IMR-90 (cell line): ENCODE measurements around the gene GALNT5. TPM values are rescaled to one million over a fixed set of nuclear protein-coding genes. Genes with fewer than 3 reads are reported as not detected.

ENCODE experiments used
- ATAC-seq: fragments of 200-7000 bp; cut with Tn5 transposase; 2 replicates; pipeline ENCODE4 v1.9.1; 2020; ENCODE audit warnings: low read depth, mild to moderate bottlenecking, moderate library complexity
- BruUV-seq: library from RNA; stranded (reverse); fragments of 400-500 nt; replicated peaks from 2 replicates; lab custom pipeline; 2021; lab: Mats Ljungman, UMichigan
- CTCF ChIA-PET: fragments of 300-600 bp; formaldehyde crosslinking; extraction: SDS; loops from one replicate; lab custom pipeline; 2021; ENCODE audit warnings: antibody characterized with exemption; lab: Yijun Ruan, JAX
- POLR2A ChIA-PET: fragments of 300-600 bp; sonication (Branson Sonifier 250); formaldehyde crosslinking; loops from one replicate; lab custom pipeline; 2022; ENCODE audit warnings: antibody characterized with exemption; ENCODE audit not compliant: unreplicated experiment; lab: Charles Lee
- DNase-seq: peaks from one replicate; pipeline ENCODE4 v3.0.0; 2013
- H2AFZ ChIP-seq: replicated peaks from 2 replicates; pipeline ENCODE3; 2013; ENCODE audit warnings: low read length, mild to moderate bottlenecking; ENCODE audit not compliant: poor library complexity
- H2AK5ac ChIP-seq: 2 replicates; pipeline ENCODE4 v1.6.1; 2013; ENCODE audit warnings: low read depth, low read length, inconsistent platforms
- H2AK9ac ChIP-seq: replicated peaks from 2 replicates; pipeline ENCODE3; 2013; ENCODE audit warnings: mild to moderate bottlenecking, low read depth, low read length, moderate library complexity; ENCODE audit not compliant: poor library complexity
- H2BK120ac ChIP-seq: 2 replicates; pipeline ENCODE4 v1.6.1; 2013; ENCODE audit warnings: low read depth, low read length, inconsistent platforms
- H2BK15ac ChIP-seq: 3 replicates; pipeline ENCODE4 v1.6.1; 2013; ENCODE audit warnings: low read depth, low read length, inconsistent platforms
- H2BK20ac ChIP-seq: 2 replicates; pipeline ENCODE4 v1.6.1; 2013; ENCODE audit warnings: low read depth, mild to moderate bottlenecking, inconsistent platforms, low read length, moderate library complexity
- H2BK5ac ChIP-seq: 2 replicates; pipeline ENCODE4 v1.6.1; 2013; ENCODE audit warnings: mild to moderate bottlenecking, low read depth, low read length, inconsistent platforms; ENCODE audit not compliant: poor library complexity, severe bottlenecking
- H3K14ac ChIP-seq: replicated peaks from 2 replicates; pipeline ENCODE4 v1.6.1; 2013; ENCODE audit warnings: low read depth, low read length, inconsistent platforms
- H3K18ac ChIP-seq: 2 replicates; pipeline ENCODE4 v1.6.1; 2013; ENCODE audit warnings: low read depth, low read length, control low read depth
- H3K23ac ChIP-seq: 2 replicates; pipeline ENCODE4 v1.6.1; 2013; ENCODE audit warnings: low read depth, low read length, inconsistent platforms
- H3K27ac ChIP-seq: 2 replicates; pipeline ENCODE4 v1.5.1; 2013; ENCODE audit warnings: mild to moderate bottlenecking, control low read depth, low read length; ENCODE audit not compliant: insufficient read depth
- H3K27me3 ChIP-seq: 2 replicates; pipeline ENCODE4 v1.6.1; 2013; ENCODE audit warnings: low read length; ENCODE audit not compliant: control insufficient read depth, insufficient read depth
- H3K36me3 ChIP-seq: 2 replicates; pipeline ENCODE4 v1.6.1; 2013; ENCODE audit warnings: low read length, mixed read lengths; ENCODE audit not compliant: control insufficient read depth, insufficient read depth
- H3K4ac ChIP-seq: 2 replicates; pipeline ENCODE4 v1.6.1; 2013; ENCODE audit warnings: low read depth, low read length, inconsistent platforms
- H3K4me1 ChIP-seq: 2 replicates; pipeline ENCODE4 v1.6.1; 2013; ENCODE audit warnings: low read length, mixed read lengths; ENCODE audit not compliant: control insufficient read depth, insufficient read depth
- H3K4me2 ChIP-seq: 2 replicates; pipeline ENCODE4 v1.6.1; 2013; ENCODE audit warnings: low read depth, mild to moderate bottlenecking, control low read depth, low read length, moderate library complexity
- H3K4me3 ChIP-seq: 2 replicates; pipeline ENCODE4 v1.5.1; 2013; ENCODE audit warnings: low read depth, mild to moderate bottlenecking, control low read depth, low read length, moderate library complexity; ENCODE audit not compliant: insufficient read depth
- H3K56ac ChIP-seq: 2 replicates; pipeline ENCODE4 v1.6.1; 2013; ENCODE audit warnings: low read length, inconsistent platforms; ENCODE audit not compliant: insufficient read depth; ENCODE audit errors: extremely low read depth
- H3K79me1 ChIP-seq, 2 experiments: 2 replicates each; pipeline ENCODE4 v1.6.1; 2013; ENCODE audit warnings: low read length in 2 of 2, inconsistent platforms in 1 of 2, low read depth in 1 of 2
- H3K9ac ChIP-seq: 2 replicates; pipeline ENCODE4 v1.6.1; 2013; ENCODE audit warnings: low read depth, low read length, control low read depth
- H3K9me1 ChIP-seq: 2 replicates; pipeline ENCODE4 v1.6.1; 2013; ENCODE audit warnings: low read length, inconsistent platforms; ENCODE audit not compliant: insufficient read depth
- H3K9me3 ChIP-seq: 2 replicates; pipeline ENCODE4 v1.6.1; 2013; ENCODE audit warnings: low read length; ENCODE audit not compliant: control insufficient read depth, insufficient read depth
- H4K20me1 ChIP-seq: 2 replicates; pipeline ENCODE4 v1.6.1; 2013; ENCODE audit warnings: low read length, inconsistent platforms; ENCODE audit not compliant: insufficient read depth
- H4K5ac ChIP-seq: 2 replicates; pipeline ENCODE4 v1.6.1; 2013; ENCODE audit warnings: mild to moderate bottlenecking, low read depth, low read length, control low read depth
- H4K8ac ChIP-seq, 2 experiments: 2 replicates each; pipeline ENCODE4 v1.6.1; 2013; ENCODE audit warnings: low read depth in 2 of 2, low read length in 2 of 2, control low read depth in 1 of 2, inconsistent platforms in 1 of 2
- H4K91ac ChIP-seq: 2 replicates; pipeline ENCODE4 v1.6.1; 2013; ENCODE audit warnings: low read depth, low read length, inconsistent platforms; ENCODE audit not compliant: insufficient read depth
- CTCF ChIP-seq: conservative IDR thresholded peaks from 2 replicates; pipeline ENCODE4 v1.5.1; 2012; ENCODE audit warnings: mild to moderate bottlenecking, low read depth, low read length, improper control_type of control experiment
- WGBS, 2 experiments: methylation state at CpG; one replicate each; pipeline versions ENCODE4 v1.1.5 to v1.1.7; 2013; ENCODE audit warnings: missing lambda C conversion rate in 2 of 2; ENCODE audit not compliant: insufficient read length in 1 of 2; ENCODE audit errors: extremely low coverage in 2 of 2; 5-methylcytosine and 5-hydroxymethylcytosine counted together
- dilution Hi-C: fragments of 300-500 bp; cut with HindIII; formaldehyde crosslinking; loops from one replicate; pipeline ENCODE4 v1.14.3; 2018; ENCODE audit warnings: low sequenced_read_pairs; ENCODE audit not compliant: unreplicated experiment
- in situ Hi-C: fragments of 300-500 bp; cut with MboI; formaldehyde crosslinking; loops from 3 replicates; pipeline ENCODE4 v1.14.3; 2019; ENCODE audit warnings: low sequenced_read_pairs, inconsistent platforms, mixed read lengths
- intact Hi-C: fragments of 100-400 bp; cut with micrococcal nuclease; formaldehyde crosslinking; loops from 2 replicates; pipeline ENCODE4 v1.10.0; 2022
- polyA plus RNA-seq, 3 experiments: library from polyadenylated mRNA; depleted of rRNA; stranded (reverse); fragments of >200 nt; gene quantifications; 2 replicates each; pipeline ENCODE4 v1.2.3, GENCODE V29; 2012; ENCODE audit warnings: low replicate concordance in 1 of 3
- total RNA-seq: library from RNA; depleted of rRNA; stranded (reverse); fragments of >200 nt; gene quantifications from 2 replicates; pipeline ENCODE4 v1.2.3, GENCODE V29; 2012

GALNT5 gene
- total and polyA plus RNA-seq, 2 of the 4 experiments (the other 2 are of a cell fraction) = 36.3 to 63.3 TPM

- Histone ChIP-seq H3K9me1 (no peaks in the 10 kb centered on the region), H2AK5ac (no peak overlapping the region), H3K4me2 (no peak overlapping the region), H3K27me3 (no peaks in the 10 kb centered on the region), H2BK15ac (no peak overlapping the region), H3K36me3 (no peaks in the 10 kb centered on the region), H2BK120ac (no peak overlapping the region), H4K91ac (no peak overlapping the region), H3K9me3 (no peaks in the 10 kb centered on the region), H3K4me3 (no peak overlapping the region), H3K9ac (no peak overlapping the region), H4K8ac (no peak overlapping the region), H3K23ac (no peak overlapping the region), H3K14ac (no peak overlapping the region), H4K5ac (no peak overlapping the region), H2BK20ac (no peak overlapping the region), H3K4me1 (no peaks in the 10 kb centered on the region), H3K27ac (no peak overlapping the region), H3K4ac (no peak overlapping the region), H3K56ac (no peak overlapping the region), H2AFZ (no peak overlapping the region), H3K79me1 (no peaks in the 10 kb centered on the region), H4K20me1 (no peaks in the 10 kb centered on the region), H2AK9ac (no peak overlapping the region), H3K18ac (no peak overlapping the region), H2BK5ac (no peak overlapping the region)
- dilution Hi-C loops = no loop called here
- ChIA-PET POLR2A (no interaction called here), CTCF (interaction anchor here (1.2 to 1.9 kb wide), 6 partner anchors 8 to 106 kb away, joined by 5 to 21 read pairs (median 6); no protein-coding TSS in a partner anchor)
- DNase-seq (no peak), ATAC-seq (no peak)
- in situ Hi-C loops = loop anchor here (25.0 kb wide), 1 partner anchor 1939 kb away; no protein-coding TSS in a partner anchor
- no TSS peak for BruUV-seq
- intact Hi-C loops = loop anchor here (1.0 to 5.0 kb wide), 2 partner anchors 266 to 684 kb away; no protein-coding TSS in a partner anchor
- TF ChIP-seq CTCF = no peak
- no CpG with 5 or more reads among the region's 3 CpGs for WGBS, 2 experiments
Measured at GRCh38 chr2:157326698-157327097, 69.2 kb downstream of the GALNT5 start.
